Measurements from ENCODE around the gene LAGE3.

DNA sequence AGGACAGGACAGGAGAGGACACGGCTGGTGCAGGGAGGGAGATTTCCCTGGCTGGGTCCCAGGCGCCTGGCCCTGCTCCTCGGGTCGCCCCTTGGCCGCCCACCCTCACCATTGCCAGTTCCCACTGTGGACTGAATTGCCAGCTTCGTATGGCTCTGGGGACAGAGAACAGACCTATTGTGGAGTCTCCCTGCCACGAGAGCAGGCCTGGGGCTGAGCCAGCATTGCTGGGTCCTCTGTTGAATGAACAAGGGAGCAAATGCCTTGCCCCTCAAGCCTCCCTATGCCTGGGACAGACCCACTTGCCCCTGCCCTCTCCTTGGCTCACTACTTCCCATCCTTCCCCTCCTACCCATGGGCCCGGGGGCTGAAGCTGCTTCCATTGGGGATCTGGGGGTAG is 16.7 kb downstream of the LAGE3 start:
- TF ChIP-seq, protein P1, sequence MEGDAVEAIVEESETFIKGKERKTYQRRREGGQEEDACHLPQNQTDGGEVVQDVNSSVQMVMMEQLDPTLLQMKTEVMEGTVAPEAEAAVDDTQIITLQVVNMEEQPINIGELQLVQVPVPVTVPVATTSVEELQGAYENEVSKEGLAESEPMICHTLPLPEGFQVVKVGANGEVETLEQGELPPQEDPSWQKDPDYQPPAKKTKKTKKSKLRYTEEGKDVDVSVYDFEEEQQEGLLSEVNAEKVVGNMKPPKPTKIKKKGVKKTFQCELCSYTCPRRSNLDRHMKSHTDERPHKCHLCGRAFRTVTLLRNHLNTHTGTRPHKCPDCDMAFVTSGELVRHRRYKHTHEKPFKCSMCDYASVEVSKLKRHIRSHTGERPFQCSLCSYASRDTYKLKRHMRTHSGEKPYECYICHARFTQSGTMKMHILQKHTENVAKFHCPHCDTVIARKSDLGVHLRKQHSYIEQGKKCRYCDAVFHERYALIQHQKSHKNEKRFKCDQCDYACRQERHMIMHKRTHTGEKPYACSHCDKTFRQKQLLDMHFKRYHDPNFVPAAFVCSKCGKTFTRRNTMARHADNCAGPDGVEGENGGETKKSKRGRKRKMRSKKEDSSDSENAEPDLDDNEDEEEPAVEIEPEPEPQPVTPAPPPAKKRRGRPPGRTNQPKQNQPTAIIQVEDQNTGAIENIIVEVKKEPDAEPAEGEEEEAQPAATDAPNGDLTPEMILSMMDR (IDR thresholded peaks at IDR 0.05; ENCODE audit: low read length): no peak
- no peak for TF ChIP-seq EZH2 (IDR thresholded peaks at IDR 0.05; ENCODE audit: borderline replicate concordance, low read length)
